OCI-LY7 (cell line): ENCODE results near the gene PAPSS1. TPM values are rescaled to one million over a fixed set of nuclear protein-coding genes. Genes with fewer than 3 reads are reported as not detected.

Experiments used
- Bru-seq: library from RNA; stranded (reverse); fragments of 400-500 nt; gene quantifications from one replicate; lab custom pipeline; 2021; lab: Mats Ljungman, UMichigan
- BruChase-seq, 2 experiments: library from RNA; stranded (reverse); fragments of 400-500 nt; gene quantifications; one replicate each; lab custom pipeline; 2021; lab: Mats Ljungman, UMichigan
- BruUV-seq: library from RNA; stranded (reverse); fragments of 400-500 nt; replicated peaks from 2 replicates; lab custom pipeline; 2021; lab: Mats Ljungman, UMichigan
- CTCF ChIA-PET: fragments of 300-600 bp; sonication (Branson Sonifier 250); formaldehyde crosslinking; loops from one replicate; lab custom pipeline; 2022; ENCODE audit warnings: antibody characterized with exemption; ENCODE audit not compliant: unreplicated experiment; lab: Charles Lee
- POLR2A ChIA-PET: fragments of 300-600 bp; sonication (Branson Sonifier 250); formaldehyde crosslinking; loops from one replicate; lab custom pipeline; 2022; ENCODE audit warnings: antibody characterized with exemption; lab: Charles Lee
- DNase-seq: peaks from one replicate; pipeline ENCODE4 v3.0.0-alpha.2; 2015; ENCODE audit warnings: low spot score
- H2AFZ ChIP-seq: fragments of 200-600 bp; sonication (generic), shearing (Covaris generic); 2 replicates; pipeline ENCODE4 v1.6.1; 2014; ENCODE audit warnings: mild to moderate bottlenecking, antibody characterized with exemption, low read length, moderate library complexity
- H3K27ac ChIP-seq: fragments of 200-600 bp; sonication (generic); 2 replicates; pipeline ENCODE4 v1.5.1; 2014; ENCODE audit warnings: mixed run types, low read depth, mild to moderate bottlenecking, moderate library complexity, low read length, inconsistent platforms; ENCODE audit not compliant: poor library complexity, severe bottlenecking
- H3K36me3 ChIP-seq: fragments of 200-600 bp; sonication (generic); 2 replicates; pipeline ENCODE4 v1.6.1; 2014; ENCODE audit warnings: mild to moderate bottlenecking, antibody characterized with exemption, low read length, moderate library complexity, mixed read lengths; ENCODE audit not compliant: insufficient read depth
- H3K4me1 ChIP-seq: fragments of 200-600 bp; sonication (generic); 2 replicates; pipeline ENCODE4 v1.5.1; 2014; ENCODE audit warnings: mild to moderate bottlenecking, low read length; ENCODE audit not compliant: insufficient read depth, poor library complexity, severe bottlenecking
- H3K4me2 ChIP-seq: fragments of 200-600 bp; sonication (generic); 2 replicates; pipeline ENCODE4 v1.6.1; 2014; ENCODE audit warnings: mild to moderate bottlenecking, low read length
- H3K4me3 ChIP-seq: fragments of 200-600 bp; sonication (generic); 2 replicates; pipeline ENCODE4 v1.5.1; 2014; ENCODE audit warnings: mild to moderate bottlenecking, low read depth, low read length; ENCODE audit not compliant: poor library complexity, severe bottlenecking
- H3K79me2 ChIP-seq: fragments of 200-600 bp; sonication (generic); 2 replicates; pipeline ENCODE4 v1.6.1; 2016; ENCODE audit warnings: low read depth, mild to moderate bottlenecking, low read length, moderate library complexity, mixed read lengths; ENCODE audit not compliant: insufficient read depth
- H3K9me2 ChIP-seq: fragments of 200-600 bp; sonication (generic); 2 replicates; pipeline ENCODE4 v1.6.1; 2016; ENCODE audit warnings: mild to moderate bottlenecking, low read length, mixed read lengths; ENCODE audit not compliant: insufficient read depth
- H3K9me3 ChIP-seq: fragments of 200-600 bp; sonication (generic); 2 replicates; pipeline ENCODE4 v1.6.1; 2014; ENCODE audit warnings: mild to moderate bottlenecking, mixed run types, low read length, mixed read lengths
- H4K20me1 ChIP-seq: fragments of 200-600 bp; sonication (generic); 2 replicates; pipeline ENCODE4 v1.6.1; 2014; ENCODE audit warnings: mild to moderate bottlenecking, antibody characterized with exemption, low read length, moderate library complexity, mixed read lengths; ENCODE audit not compliant: insufficient read depth
- EZH2phosphoT487 ChIP-seq: fragments of 200-600 bp; sonication (generic); IDR thresholded peaks from 2 replicates; pipeline ENCODE4 v1.6.1; 2018; ENCODE audit warnings: low read depth, borderline replicate concordance, mild to moderate bottlenecking, mixed run types, antibody characterized with exemption, low read length, moderate library complexity, mixed read lengths
- intact Hi-C: fragments of 100-400 bp; cut with micrococcal nuclease; formaldehyde crosslinking; loops from one replicate; pipeline ENCODE4 v1.10.0; 2022; ENCODE audit not compliant: unreplicated experiment
- long read RNA-seq: library from polyadenylated mRNA; stranded (forward); transcript quantifications from one replicate; pipeline ENCODE4 v2.0.0, GENCODE V29; 2022
- total RNA-seq, 2 experiments: library from RNA; depleted of rRNA in 1 of 2; stranded (reverse); fragments of >200 nt in 1 of 2; shearing (Covaris generic) in 1 of 2; gene quantifications; 2 replicates each; pipeline ENCODE4 v1.2.3, GENCODE V29; 2014 to 2022
- TF ChIP-seq, protein P1 (sequence below): fragments of 200-600 bp; sonication (generic); conservative IDR thresholded peaks from 2 replicates; pipeline ENCODE4 v1.5.1; 2014; ENCODE audit warnings: mild to moderate bottlenecking, antibody characterized with exemption, low read length, moderate library complexity, mixed read lengths

The PAPSS1 gene
- total RNA-seq (2014; rRNA removed; shearing (Covaris generic)) (57.4 and 62.0 TPM in 2 replicates), total RNA-seq (2022) (118 and 128 TPM in 2 replicates), Bru-seq, nascent RNA (percentile 92 among the genes with signal in this experiment), BruChase-seq, experiment 1, labeled RNA remaining after a 6-hour chase (percentile 85 among the genes with signal in this experiment), BruChase-seq, experiment 2, labeled RNA remaining after a 2-hour chase (percentile 82 among the genes with signal in this experiment)
- long read RNA-seq, transcript PAPSS1-201 (12 exons, 2,731 nt), result major isoform, 169 of 215 reads
- long read RNA-seq, partial matches to known transcripts, result 15 of 215 reads
- long read RNA-seq, other reads (novel, unspliced or antisense), result 31 of 215 reads

DNA sequence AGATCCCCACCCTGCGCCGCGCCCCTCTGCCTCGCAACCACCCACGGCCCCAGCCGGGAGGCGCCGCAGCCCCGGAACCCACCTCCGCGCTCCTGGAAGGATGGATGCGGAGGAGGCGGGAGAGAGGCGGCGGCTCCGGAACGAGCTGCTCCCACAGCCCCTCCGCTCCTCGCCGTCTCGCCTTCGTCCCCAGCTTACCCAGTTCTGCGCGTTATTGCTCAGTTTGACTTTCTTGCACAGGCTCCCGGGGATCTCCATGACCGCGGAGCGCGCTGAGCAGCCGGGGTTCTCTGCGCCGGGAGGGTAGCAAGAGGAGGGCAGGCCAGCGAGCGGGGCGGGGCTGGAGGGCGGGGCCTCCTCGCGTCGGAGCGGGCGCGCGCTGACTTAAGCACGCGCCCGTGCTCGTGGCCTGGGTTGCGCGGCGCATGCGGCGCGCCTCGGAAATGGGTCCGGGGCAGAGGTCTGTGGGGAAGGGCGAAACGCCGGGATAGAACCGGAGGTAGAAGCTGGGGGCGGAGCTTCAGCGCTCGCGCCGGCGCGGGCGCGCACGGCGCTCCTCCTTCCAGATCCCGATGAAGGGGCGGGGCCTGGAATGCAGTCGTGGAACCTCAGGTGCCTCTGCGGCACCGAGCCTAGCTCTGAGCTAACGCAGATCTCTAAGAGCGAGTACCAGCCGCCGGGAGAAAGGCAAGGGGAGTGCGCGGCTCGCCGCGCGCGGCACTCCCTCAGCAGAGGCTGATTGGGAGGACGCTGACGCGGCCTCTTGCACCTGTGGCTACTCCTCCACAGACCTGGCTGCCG lies at the start of gene PAPSS1:
Gene PAPSS1, minus strand, starts transcription at position 313 of the 801 bp plus-strand sequence. Its CDS starts 55 bp downstream, at position 258.
- CTCF ChIA-PET, result interaction anchor here (0.5 to 1.1 kb wide), 3 partner anchors 64 to 159 kb away, joined by 3 to 4 read pairs (median 3); no protein-coding TSS in a partner anchor
- peaks cover 47% of the 10 kb centered on the region for H3K79me2 ChIP-seq
- intact Hi-C loops, result loop anchor here (2.0 to 5.0 kb wide), 3 partner anchors 271 to 1403 kb away; partner anchors contain the start of genes AIMP1 and TBCK
- H4K20me1 ChIP-seq, result peaks cover 7% of the 10 kb centered on the region; the same call in 1 of the 2 replicates
- H3K9me3 ChIP-seq, result no peaks in the 10 kb centered on the region
- no TSS peak for BruUV-seq
- H3K36me3 ChIP-seq, result peaks cover 28% of the 10 kb centered on the region
- H3K4me2 ChIP-seq, result peak within 1 kb of the TSS; percentile 96
- peak within 1 kb of the TSS; percentile 81 for H3K27ac ChIP-seq
- H3K4me1 ChIP-seq, result peaks cover 40% of the 10 kb centered on the region
- peak within 1 kb of the TSS; percentile 85 for H3K4me3 ChIP-seq
- peak within 1 kb of the TSS; percentile 95 for H2AFZ ChIP-seq
- peak; percentile 96 for DNase-seq
- H3K9me2 ChIP-seq, result no peaks in the 10 kb centered on the region
- no peak for TF ChIP-seq EZH2phosphoT487
- TF ChIP-seq, protein P1, sequence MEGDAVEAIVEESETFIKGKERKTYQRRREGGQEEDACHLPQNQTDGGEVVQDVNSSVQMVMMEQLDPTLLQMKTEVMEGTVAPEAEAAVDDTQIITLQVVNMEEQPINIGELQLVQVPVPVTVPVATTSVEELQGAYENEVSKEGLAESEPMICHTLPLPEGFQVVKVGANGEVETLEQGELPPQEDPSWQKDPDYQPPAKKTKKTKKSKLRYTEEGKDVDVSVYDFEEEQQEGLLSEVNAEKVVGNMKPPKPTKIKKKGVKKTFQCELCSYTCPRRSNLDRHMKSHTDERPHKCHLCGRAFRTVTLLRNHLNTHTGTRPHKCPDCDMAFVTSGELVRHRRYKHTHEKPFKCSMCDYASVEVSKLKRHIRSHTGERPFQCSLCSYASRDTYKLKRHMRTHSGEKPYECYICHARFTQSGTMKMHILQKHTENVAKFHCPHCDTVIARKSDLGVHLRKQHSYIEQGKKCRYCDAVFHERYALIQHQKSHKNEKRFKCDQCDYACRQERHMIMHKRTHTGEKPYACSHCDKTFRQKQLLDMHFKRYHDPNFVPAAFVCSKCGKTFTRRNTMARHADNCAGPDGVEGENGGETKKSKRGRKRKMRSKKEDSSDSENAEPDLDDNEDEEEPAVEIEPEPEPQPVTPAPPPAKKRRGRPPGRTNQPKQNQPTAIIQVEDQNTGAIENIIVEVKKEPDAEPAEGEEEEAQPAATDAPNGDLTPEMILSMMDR, result no peak; the same call in 1 of the 2 replicates
- POLR2A ChIA-PET, result interaction anchor here (0.7 to 3.7 kb wide), 10 partner anchors 11 to 448 kb away, joined by 3 to 26 read pairs (median 4); partner anchors contain the start of gene LEF1

DNA sequence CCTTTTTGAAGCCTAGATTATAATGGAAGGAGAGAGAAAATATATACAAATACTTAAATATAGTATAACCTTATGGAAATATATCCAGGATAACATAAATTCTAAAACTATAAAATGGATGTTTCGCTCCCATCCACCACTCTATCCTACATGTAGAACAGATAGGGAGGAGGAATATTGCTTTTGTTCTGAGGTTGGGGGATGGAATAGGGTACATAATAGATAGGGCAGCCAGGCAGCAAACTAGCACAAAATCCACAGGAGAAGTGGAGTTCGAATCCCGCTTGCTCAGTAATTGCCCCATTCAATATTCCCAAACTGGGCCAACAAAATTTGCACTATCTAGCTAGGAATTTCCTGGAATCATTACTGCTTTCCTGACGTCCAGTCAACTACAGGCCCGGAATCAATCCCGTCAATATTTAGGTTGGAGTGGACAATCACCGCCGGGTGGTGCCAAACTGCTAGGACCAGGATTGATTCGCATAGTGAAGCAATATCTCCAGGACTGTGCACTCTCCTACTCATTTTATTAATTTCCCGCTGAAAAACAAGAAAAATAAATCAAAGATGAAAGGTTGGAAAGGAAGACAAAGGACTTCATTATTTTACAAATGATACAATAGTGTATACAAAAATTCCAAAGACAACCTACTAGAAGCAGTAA lies 40.4 kb upstream of the PAPSS1 start:
- Histone ChIP-seq H3K79me2 (no peaks in the 10 kb centered on the region), H4K20me1 (no peaks in the 10 kb centered on the region), H3K4me2 (no peak overlapping the region), H3K4me1 (no peaks in the 10 kb centered on the region), H3K4me3 (no peak overlapping the region), H3K9me3 (no peaks in the 10 kb centered on the region), H3K36me3 (no peaks in the 10 kb centered on the region), H2AFZ (no peak overlapping the region), H3K9me2 (no peaks in the 10 kb centered on the region), H3K27ac (no peak overlapping the region)
- TF ChIP-seq, protein P1, result no peak
- no peak for TF ChIP-seq EZH2phosphoT487
- no TSS peak for BruUV-seq
- ChIA-PET POLR2A (interaction anchor here (0.6 kb wide), 1 partner anchor 73 kb away, joined by 3 read pairs; no protein-coding TSS in a partner anchor), CTCF (no interaction called here)
- intact Hi-C loops, result no loop called here
- no peak for DNase-seq
